ENCODE results near the gene TSNAXIP1.
"Not testable (repeated sequence)": the region's sequence is repeated elsewhere in the genome, so short reads cannot be mapped to it uniquely, and the experiment has no call there.

Gene TSNAXIP1

GRCh38 chr16:67783353-67783725, 23.4 kb upstream of the TSNAXIP1 start:
- no peak for FAIRE-seq

GRCh38 chr16:67786491-67786890, 20.2 kb upstream of the TSNAXIP1 start:
- FAIRE-seq, result no peak

GRCh38 chr16:67790071-67790470, 16.6 kb upstream of the TSNAXIP1 start:
- no peak for FAIRE-seq

GRCh38 chr16:67796099-67796718, 10.5 kb upstream of the TSNAXIP1 start:
- no peak for FAIRE-seq

- no peak for FAIRE-seq
These were observed 6.3 kb upstream of the TSNAXIP1 start for GRCh38 chr16:67800338-67800926.

- no peak for FAIRE-seq
These were observed 5.4 kb upstream of the TSNAXIP1 start for GRCh38 chr16:67801241-67801640.

- no peak for FAIRE-seq
These were observed 4.8 kb upstream of the TSNAXIP1 start for GRCh38 chr16:67801883-67802282.

GRCh38 chr16:67803894-67804293, 2.8 kb upstream of the TSNAXIP1 start:
- no peak for FAIRE-seq

GRCh38 chr16:67804853-67805542, 1.7 kb upstream of the TSNAXIP1 start:
- FAIRE-seq, result no peak

- FAIRE-seq, result no peak
These were observed 816 bp upstream of the TSNAXIP1 start for GRCh38 chr16:67805718-67806427.

- no peak for FAIRE-seq
These were observed 526 bp downstream of the TSNAXIP1 start for GRCh38 chr16:67807148-67807682.

GRCh38 chr16:67811899-67812298, 5.2 kb downstream of the TSNAXIP1 start:
- FAIRE-seq, result no peak

- no peak for FAIRE-seq
These were observed 7.9 kb downstream of the TSNAXIP1 start for GRCh38 chr16:67814567-67814966.

GRCh38 chr16:67820608-67821259, 14.0 kb downstream of the TSNAXIP1 start:
- no peak for FAIRE-seq

GRCh38 chr16:67822511-67822910, 15.8 kb downstream of the TSNAXIP1 start:
- no peak for FAIRE-seq

- FAIRE-seq, result no peak
These were observed 18.4 kb downstream of the TSNAXIP1 start for GRCh38 chr16:67825119-67825518.

GRCh38 chr16:67825906-67826305, 19.2 kb downstream of the TSNAXIP1 start:
- no peak for FAIRE-seq

- FAIRE-seq, result no peak
These were observed 22.0 kb downstream of the TSNAXIP1 start for GRCh38 chr16:67828651-67829050.

- FAIRE-seq, result no peak
These were observed 26.3 kb downstream of the TSNAXIP1 start for GRCh38 chr16:67833030-67833414.

- FAIRE-seq, result no peak
These were observed 26.9 kb downstream of the TSNAXIP1 start for GRCh38 chr16:67833415-67834241.

GRCh38 chr16:67834242-67834614, 27.5 kb downstream of the TSNAXIP1 start:
- FAIRE-seq, result no peak

GRCh38 chr16:67837190-67837589, 30.5 kb downstream of the TSNAXIP1 start:
- FAIRE-seq, result not testable (repeated sequence)

All from TTC549 (cell line).